ENCODE measurements around the gene NSRP1.
"Not testable (repeated sequence)": the region's sequence is repeated elsewhere in the genome, so short reads cannot be mapped to it uniquely, and the experiment has no call there.

NSRP1 gene

DNA sequence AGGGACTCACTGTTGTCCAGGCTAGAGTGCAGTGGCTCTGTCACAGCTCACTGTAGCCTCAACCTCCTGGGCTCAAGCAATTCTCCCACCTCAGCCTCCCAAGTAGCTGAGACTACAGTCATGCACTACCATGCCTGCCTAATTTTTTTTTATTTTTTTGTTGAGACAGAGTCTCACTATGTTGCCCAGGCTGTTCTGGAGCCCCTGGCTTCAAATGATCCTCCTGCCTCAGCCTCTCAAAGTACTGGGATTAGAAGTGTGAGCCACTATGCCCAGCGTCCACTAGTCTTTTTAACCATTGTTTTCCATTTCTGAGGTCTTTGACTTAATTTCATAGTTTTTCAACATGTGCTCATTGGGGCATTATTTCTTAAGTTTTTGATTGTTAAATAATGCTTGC lies 13.5 kb downstream of the NSRP1 start:
- Histone ChIP-seq H3K27ac (ENCODE audit: low read length) (no peak overlapping the region), H3K36me3 (ENCODE audit: control insufficient read depth in 1 of 2, insufficient read depth in 2 of 2, low read length in 2 of 2) (peaks cover 0 to 3% of the 10 kb centered on the region in 2 donors), H3K9me3 (ENCODE audit: control insufficient read depth in 1 of 2, low read length in 2 of 2) (no peaks in the 10 kb centered on the region), H3K4me1 (ENCODE audit: control insufficient read depth in 1 of 2, insufficient read depth in 2 of 2, low read length in 2 of 2) (no peaks in the 10 kb centered on the region), H3K4me3 (ENCODE audit: low read depth in 1 of 2, low read length in 2 of 2) (no peak overlapping the region), H3K27me3 (ENCODE audit: low read depth, low read length) (no peaks in the 10 kb centered on the region)

DNA sequence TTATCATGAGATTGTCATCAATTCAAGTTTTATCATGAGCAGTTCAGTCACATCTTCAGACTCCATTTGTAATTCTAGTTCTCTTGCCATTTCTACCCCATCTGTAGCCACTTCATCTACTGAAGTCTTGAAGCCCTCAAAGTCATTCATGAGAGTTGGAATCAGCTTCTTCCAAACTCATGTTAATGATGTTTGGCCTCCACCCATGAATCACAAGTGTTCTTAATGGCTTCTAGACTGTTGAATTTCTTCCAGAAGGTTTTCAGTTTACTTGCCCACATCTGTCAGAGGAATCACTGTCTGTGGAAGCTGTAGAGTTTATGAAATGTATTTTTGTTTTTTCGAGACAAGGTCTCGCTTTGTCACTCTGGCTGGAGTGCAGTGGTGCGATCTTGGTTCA lies 16.0 kb downstream of the NSRP1 start:
- Histone ChIP-seq H3K4me3 (ENCODE audit: low read depth in 1 of 2, low read length in 2 of 2) (no peak overlapping the region), H3K36me3 (ENCODE audit: control insufficient read depth in 1 of 2, insufficient read depth in 2 of 2, low read length in 2 of 2) (peaks cover 3% of the 10 kb centered on the region in 2 donors), H3K27ac (ENCODE audit: low read length) (no peak overlapping the region), H3K27me3 (ENCODE audit: low read depth, low read length) (no peaks in the 10 kb centered on the region), H3K9me3 (ENCODE audit: control insufficient read depth in 1 of 2, low read length in 2 of 2) (no peaks in the 10 kb centered on the region), H3K4me1 (ENCODE audit: control insufficient read depth in 1 of 2, insufficient read depth in 2 of 2, low read length in 2 of 2) (peaks cover 0 to 3% of the 10 kb centered on the region in 2 donors)

DNA sequence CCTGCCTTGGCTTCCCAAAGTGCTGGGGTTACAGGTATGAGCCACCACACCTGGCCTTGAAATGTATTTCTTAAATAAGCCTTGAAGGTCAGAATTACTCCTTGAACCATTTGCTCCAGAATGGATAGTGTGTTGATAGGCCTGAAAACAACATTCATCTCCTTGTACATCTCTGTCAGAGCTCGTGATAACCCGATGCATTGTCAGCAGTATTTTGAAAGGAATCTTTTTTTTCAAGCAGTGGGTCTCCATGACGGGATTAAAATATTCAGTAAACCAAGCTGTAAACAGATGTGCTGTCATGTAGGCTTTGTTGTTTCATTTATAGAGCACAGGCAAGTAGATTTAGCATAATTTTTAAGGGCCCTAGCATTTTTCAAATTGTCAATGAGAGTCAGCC lies 16.6 kb downstream of the NSRP1 start:
- no peak overlapping the region for H3K27ac ChIP-seq (ENCODE audit: low read length)
- H3K4me1 ChIP-seq (ENCODE audit: control insufficient read depth in 1 of 2, insufficient read depth in 2 of 2, low read length in 2 of 2), result peaks cover 0 to 4% of the 10 kb centered on the region in 2 donors
- peaks cover 3% of the 10 kb centered on the region in 2 donors for H3K36me3 ChIP-seq (ENCODE audit: control insufficient read depth in 1 of 2, insufficient read depth in 2 of 2, low read length in 2 of 2)

DNA sequence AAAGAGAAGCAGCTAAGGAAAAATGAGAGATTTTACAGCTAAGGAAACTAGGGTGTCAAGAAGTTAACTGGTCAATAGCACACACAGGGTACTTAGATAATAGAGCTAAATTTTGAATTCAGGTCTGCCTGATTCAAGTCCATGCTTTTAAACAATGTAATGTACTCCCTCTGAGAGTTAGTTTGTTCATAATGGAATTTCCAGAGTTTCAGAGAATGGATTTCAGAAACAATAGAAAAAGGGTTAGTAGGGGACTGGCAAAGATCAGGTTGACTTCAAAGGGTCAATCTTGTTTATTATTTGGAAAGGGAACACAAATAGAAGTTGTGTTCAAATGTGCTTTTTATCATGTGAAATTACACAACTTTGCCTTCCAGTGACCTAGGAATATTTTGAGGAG lies 17.9 kb downstream of the NSRP1 start:
- Histone ChIP-seq H3K4me3 (ENCODE audit: low read depth in 1 of 2, low read length in 2 of 2) (no peak overlapping the region), H3K9me3 (ENCODE audit: control insufficient read depth in 1 of 2, low read length in 2 of 2) (no peaks in the 10 kb centered on the region), H3K27ac (ENCODE audit: low read length) (no peak overlapping the region), H3K4me1 (ENCODE audit: control insufficient read depth in 1 of 2, insufficient read depth in 2 of 2, low read length in 2 of 2) (peaks cover 0 to 4% of the 10 kb centered on the region in 2 donors), H3K27me3 (ENCODE audit: low read depth, low read length) (no peaks in the 10 kb centered on the region), H3K36me3 (ENCODE audit: control insufficient read depth in 1 of 2, insufficient read depth in 2 of 2, low read length in 2 of 2) (peaks cover 3% of the 10 kb centered on the region in 2 donors)

More for the DNA sequence above, 16.6 kb downstream of the NSRP1 start:
- Histone ChIP-seq H3K9me3 (ENCODE audit: control insufficient read depth in 1 of 2, low read length in 2 of 2) (no peaks in the 10 kb centered on the region), H3K4me3 (ENCODE audit: low read depth in 1 of 2, low read length in 2 of 2) (no peak overlapping the region), H3K27me3 (ENCODE audit: low read depth, low read length) (no peaks in the 10 kb centered on the region)

- H3K9me3 ChIP-seq (ENCODE audit: control insufficient read depth in 1 of 2, low read length in 2 of 2), result no peaks in the 10 kb centered on the region
- H3K27ac ChIP-seq (ENCODE audit: low read length), result no peak overlapping the region
- no peak overlapping the region for H3K4me3 ChIP-seq (ENCODE audit: low read depth in 1 of 2, low read length in 2 of 2)
- peaks cover 3% of the 10 kb centered on the region in 2 donors for H3K36me3 ChIP-seq (ENCODE audit: control insufficient read depth in 1 of 2, insufficient read depth in 2 of 2, low read length in 2 of 2)
- no peaks in the 10 kb centered on the region for H3K27me3 ChIP-seq (ENCODE audit: low read depth, low read length)
- H3K4me1 ChIP-seq (ENCODE audit: control insufficient read depth in 1 of 2, insufficient read depth in 2 of 2, low read length in 2 of 2), result peaks cover 0 to 4% of the 10 kb centered on the region in 2 donors
These were observed 20.5 kb downstream of the NSRP1 start for GRCh38 chr17:30137158-30137557.

GRCh38 chr17:30147860-30148259 lies 31.2 kb downstream of the NSRP1 start:
- not testable (repeated sequence) for H3K4me1 ChIP-seq (ENCODE audit: control insufficient read depth in 1 of 2, insufficient read depth in 2 of 2, low read length in 2 of 2); H3K27ac ChIP-seq (ENCODE audit: low read length); H3K9me3 ChIP-seq (ENCODE audit: control insufficient read depth in 1 of 2, low read length in 2 of 2); H3K27me3 ChIP-seq (ENCODE audit: low read depth, low read length); H3K4me3 ChIP-seq (ENCODE audit: low read depth in 1 of 2, low read length in 2 of 2); H3K36me3 ChIP-seq (ENCODE audit: control insufficient read depth in 1 of 2, insufficient read depth in 2 of 2, low read length in 2 of 2)

GRCh38 chr17:30148376-30148775 lies 31.8 kb downstream of the NSRP1 start:
- Histone ChIP-seq H3K27ac (ENCODE audit: low read length) (no peak overlapping the region), H3K36me3 (ENCODE audit: control insufficient read depth in 1 of 2, insufficient read depth in 2 of 2, low read length in 2 of 2) (no peaks in the 10 kb centered on the region)

GRCh38 chr17:30151471-30151870 lies 34.9 kb downstream of the NSRP1 start:
- H3K4me1 ChIP-seq (ENCODE audit: control insufficient read depth in 1 of 2, insufficient read depth in 2 of 2, low read length in 2 of 2), result no peaks in the 10 kb centered on the region
- no peaks in the 10 kb centered on the region for H3K9me3 ChIP-seq (ENCODE audit: control insufficient read depth in 1 of 2, low read length in 2 of 2)
- no peaks in the 10 kb centered on the region for H3K36me3 ChIP-seq (ENCODE audit: control insufficient read depth in 1 of 2, insufficient read depth in 2 of 2, low read length in 2 of 2)
- no peak overlapping the region for H3K4me3 ChIP-seq (ENCODE audit: low read depth in 1 of 2, low read length in 2 of 2)
- H3K27me3 ChIP-seq (ENCODE audit: low read depth, low read length), result no peaks in the 10 kb centered on the region
- no peak overlapping the region for H3K27ac ChIP-seq (ENCODE audit: low read length)

More at GRCh38 chr17:30148376-30148775, 31.8 kb downstream of the NSRP1 start:
- Histone ChIP-seq H3K27me3 (ENCODE audit: low read depth, low read length) (no peaks in the 10 kb centered on the region), H3K4me1 (ENCODE audit: control insufficient read depth in 1 of 2, insufficient read depth in 2 of 2, low read length in 2 of 2) (no peaks in the 10 kb centered on the region), H3K4me3 (ENCODE audit: low read depth in 1 of 2, low read length in 2 of 2) (no peak overlapping the region), H3K9me3 (ENCODE audit: control insufficient read depth in 1 of 2, low read length in 2 of 2) (no peaks in the 10 kb centered on the region)

GRCh38 chr17:30153463-30153862 lies 36.8 kb downstream of the NSRP1 start:
- Histone ChIP-seq H3K36me3 (ENCODE audit: control insufficient read depth in 1 of 2, insufficient read depth in 2 of 2, low read length in 2 of 2) (peaks cover 0 to 4% of the 10 kb centered on the region in 2 donors), H3K9me3 (ENCODE audit: control insufficient read depth in 1 of 2, low read length in 2 of 2) (no peaks in the 10 kb centered on the region), H3K4me1 (ENCODE audit: control insufficient read depth in 1 of 2, insufficient read depth in 2 of 2, low read length in 2 of 2) (no peaks in the 10 kb centered on the region), H3K4me3 (ENCODE audit: low read depth in 1 of 2, low read length in 2 of 2) (no peak overlapping the region), H3K27me3 (ENCODE audit: low read depth, low read length) (no peaks in the 10 kb centered on the region), H3K27ac (ENCODE audit: low read length) (no peak overlapping the region)

DNA sequence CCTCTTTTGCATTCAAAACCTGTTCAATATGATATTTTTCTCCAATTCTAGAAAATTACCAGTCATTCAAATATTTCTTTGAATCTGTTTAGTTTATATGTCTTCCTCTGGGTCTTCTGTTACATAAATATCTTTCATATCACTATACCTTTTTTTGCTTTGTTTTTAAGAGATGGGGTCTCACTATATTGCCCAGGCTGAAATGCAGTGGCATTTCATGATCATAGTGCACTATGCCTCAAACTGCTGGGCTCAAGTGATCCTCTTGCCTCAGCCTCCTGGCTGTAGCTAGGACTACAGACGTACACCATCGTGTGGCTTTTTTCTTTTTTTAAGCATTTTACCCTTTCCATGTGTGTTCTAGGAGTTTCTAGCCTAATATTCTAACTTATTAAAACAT lies 38.8 kb downstream of the NSRP1 start:
- Histone ChIP-seq H3K4me3 (ENCODE audit: low read depth in 1 of 2, low read length in 2 of 2) (no peak overlapping the region), H3K9me3 (ENCODE audit: control insufficient read depth in 1 of 2, low read length in 2 of 2) (peaks cover 0 to 3% of the 10 kb centered on the region in 2 donors), H3K36me3 (ENCODE audit: control insufficient read depth in 1 of 2, insufficient read depth in 2 of 2, low read length in 2 of 2) (peaks cover 0 to 13% of the 10 kb centered on the region in 2 donors), H3K4me1 (ENCODE audit: control insufficient read depth in 1 of 2, insufficient read depth in 2 of 2, low read length in 2 of 2) (peaks cover 0 to under 1% of the 10 kb centered on the region in 2 donors), H3K27me3 (ENCODE audit: low read depth, low read length) (no peaks in the 10 kb centered on the region), H3K27ac (ENCODE audit: low read length) (no peak overlapping the region)

DNA sequence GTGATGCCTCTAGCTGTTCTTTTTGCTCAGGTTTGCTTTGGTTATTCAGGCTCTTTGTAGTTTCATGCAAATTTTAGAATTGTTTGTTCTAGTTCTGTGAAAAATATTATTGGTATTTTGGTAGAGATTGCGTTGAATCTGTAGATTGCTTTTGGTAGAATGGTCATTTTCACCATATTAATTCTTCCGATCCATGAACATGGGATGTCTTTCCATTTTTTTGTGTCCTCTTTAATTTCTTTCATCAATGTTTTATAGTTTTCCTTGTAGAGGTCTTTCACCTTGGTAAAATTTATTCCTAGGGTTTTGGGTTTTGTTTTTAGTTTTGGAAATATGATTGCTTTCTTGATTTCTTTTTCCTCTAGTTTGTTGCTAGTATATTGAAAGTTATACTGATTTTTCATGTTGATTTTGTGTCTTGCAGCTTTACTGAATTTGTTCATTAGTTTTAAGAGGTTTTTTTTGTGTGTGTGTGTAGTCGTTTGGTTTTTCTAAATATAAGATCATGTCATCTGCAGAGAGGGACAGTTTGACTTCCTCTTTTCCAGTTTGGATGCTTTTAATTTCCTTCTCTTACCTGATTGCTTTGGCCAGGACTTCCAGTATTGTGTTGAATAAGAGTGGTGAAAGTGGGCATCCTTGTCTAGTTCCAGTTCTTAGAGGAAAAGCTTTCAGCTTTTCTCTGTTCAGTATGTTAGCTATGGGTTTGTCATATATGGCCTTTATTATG lies 42.4 kb downstream of the NSRP1 start:
- Histone ChIP-seq H3K4me3 (ENCODE audit: low read depth in 1 of 2, low read length in 2 of 2) (no peak overlapping the region), H3K4me1 (ENCODE audit: control insufficient read depth in 1 of 2, insufficient read depth in 2 of 2, low read length in 2 of 2) (peaks cover 0 to 10% of the 10 kb centered on the region in 2 donors), H3K36me3 (ENCODE audit: control insufficient read depth in 1 of 2, insufficient read depth in 2 of 2, low read length in 2 of 2) (peaks cover 0 to 22% of the 10 kb centered on the region in 2 donors), H3K27ac (ENCODE audit: low read length) (no peak overlapping the region), H3K9me3 (ENCODE audit: control insufficient read depth in 1 of 2, low read length in 2 of 2) (peaks cover 0 to 3% of the 10 kb centered on the region in 2 donors), H3K27me3 (ENCODE audit: low read depth, low read length) (no peaks in the 10 kb centered on the region)
